ENCODE data around the gene GNPDA1.

Gene GNPDA1

GRCh38 chr5:141960018-141960417, 52.8 kb downstream of the GNPDA1 start:
- in situ Hi-C loops (cut with HindIII; ENCODE audit: low sequenced_read_pairs): no loop called here

GRCh38 chr5:141958546-141959172, 54.2 kb downstream of the GNPDA1 start:
- in situ Hi-C loops (cut with HindIII; ENCODE audit: low sequenced_read_pairs): loop anchor here (5.0 kb wide), 1 partner anchor 46 kb away; no protein-coding TSS in a partner anchor

- in situ Hi-C loops (cut with HindIII; ENCODE audit: low sequenced_read_pairs): loop anchor here (5.0 kb wide), 1 partner anchor 46 kb away; no protein-coding TSS in a partner anchor
Measured at GRCh38 chr5:141958113-141958512, 54.7 kb downstream of the GNPDA1 start, which contains the start of gene PCDH12. PCDH12 (minus strand) TSS chr5:141958202; CDS start chr5:141957851, 351 bp downstream.

- in situ Hi-C loops (cut with HindIII; ENCODE audit: low sequenced_read_pairs): loop anchor here (5.0 kb wide), 1 partner anchor 45 kb away; no protein-coding TSS in a partner anchor
Measured at GRCh38 chr5:141957367-141957996, 55.3 kb downstream of the GNPDA1 start.

- in situ Hi-C loops (cut with HindIII; ENCODE audit: low sequenced_read_pairs): no loop called here
Measured at GRCh38 chr5:141954194-141954593, 58.6 kb downstream of the GNPDA1 start.

GRCh38 chr5:141952020-141952419, 60.8 kb downstream of the GNPDA1 start:
- in situ Hi-C loops (cut with HindIII; ENCODE audit: low sequenced_read_pairs): no loop called here

- in situ Hi-C loops (cut with HindIII; ENCODE audit: low sequenced_read_pairs): no loop called here
Measured at GRCh38 chr5:141951332-141951781, 61.5 kb downstream of the GNPDA1 start.

Measured in endothelial cell of hepatic sinusoid (primary cell).